GM19463 (cell line): Measurements from ENCODE around the gene MED19.
"Not testable (repeated sequence)": the region's sequence is repeated elsewhere in the genome, so short reads cannot be mapped to it uniquely, and the experiment has no call there.

Source experiments
- ATAC-seq: cut with Tn5 transposase; IDR thresholded peaks from one replicate; pipeline ENCODE4 v1.9.1; 2021; ENCODE audit warnings: mild to moderate bottlenecking, moderate library complexity; ENCODE audit not compliant: unreplicated experiment

The MED19 gene

DNA sequence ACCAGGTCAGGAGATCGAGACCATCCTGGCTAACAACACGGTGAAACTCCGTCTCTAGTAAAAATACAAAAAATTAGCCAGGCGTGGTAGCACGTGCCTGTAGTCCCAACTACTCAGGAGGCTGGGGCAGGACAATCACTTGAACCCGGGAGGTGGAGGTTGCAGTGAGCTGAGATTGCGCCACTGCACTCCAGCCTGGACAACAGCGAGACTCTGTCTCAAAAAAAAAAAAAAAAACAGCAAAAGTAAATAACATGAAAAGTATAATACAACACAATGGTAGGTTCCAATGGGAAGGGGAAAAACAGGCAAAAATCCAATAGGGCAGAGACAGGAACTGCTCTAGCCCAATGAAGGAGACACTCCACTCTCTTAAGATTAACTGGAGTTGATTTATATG lies 6.6 kb downstream of the MED19 start:
- not testable (repeated sequence) for ATAC-seq

DNA sequence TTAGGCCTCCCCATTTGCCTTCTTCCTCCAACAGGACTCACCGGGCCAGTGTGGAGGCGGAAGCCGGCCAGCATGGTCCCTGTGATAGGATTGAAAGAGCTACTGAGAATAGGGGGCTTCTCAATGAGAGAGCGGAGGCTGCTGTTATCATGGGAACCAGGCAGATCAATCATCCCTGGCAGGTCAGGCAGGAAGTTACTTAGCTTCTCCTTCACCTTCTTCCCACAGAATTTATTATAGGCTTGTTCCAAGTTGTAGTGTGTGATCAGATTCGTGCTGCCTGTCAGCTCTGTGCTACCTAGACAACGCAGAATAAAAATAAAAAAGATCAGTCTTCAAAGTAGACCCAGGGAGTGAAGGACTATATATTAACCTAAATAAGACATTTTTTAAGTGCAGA lies 7.1 kb downstream of the MED19 start:
- no peak for ATAC-seq

DNA sequence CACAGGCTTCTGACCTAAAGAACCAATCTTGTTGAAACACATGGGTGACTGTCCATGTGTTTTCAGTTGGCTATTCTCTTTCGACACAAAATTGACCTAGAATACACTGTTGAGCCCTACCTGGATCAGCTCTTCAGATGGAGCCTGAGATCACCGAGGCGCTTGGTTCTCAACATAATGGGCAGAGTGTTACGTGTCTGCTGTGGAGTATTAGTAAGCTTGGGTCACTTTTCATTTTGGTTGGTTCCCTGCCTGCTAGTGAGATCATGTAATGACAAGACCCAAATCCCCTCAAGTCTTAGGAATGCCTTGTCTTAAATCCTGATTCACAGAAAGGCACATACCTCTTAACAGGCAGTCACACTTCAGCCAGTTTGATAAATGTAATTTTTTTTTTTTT lies 8.7 kb downstream of the MED19 start:
- no peak for ATAC-seq

DNA sequence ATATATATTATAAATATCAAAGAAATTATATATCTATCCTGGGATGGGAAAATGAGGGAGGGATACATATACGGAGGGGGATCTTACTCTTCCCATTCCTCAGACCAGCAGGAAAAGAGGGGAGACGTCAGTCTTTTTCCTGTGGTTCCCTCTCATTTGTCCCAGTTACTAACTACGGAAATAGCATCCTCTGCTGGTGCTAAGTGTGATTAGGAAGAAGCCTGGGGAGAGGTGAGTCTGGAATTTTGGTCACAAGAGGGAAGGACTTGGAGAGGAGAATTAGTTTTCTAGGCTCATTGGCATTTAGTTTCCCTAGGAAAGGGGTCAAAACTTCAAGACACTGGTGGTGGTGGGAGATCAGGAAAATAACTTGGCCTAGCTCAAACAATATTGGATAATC lies 11.6 kb downstream of the MED19 start:
- ATAC-seq: no peak

DNA sequence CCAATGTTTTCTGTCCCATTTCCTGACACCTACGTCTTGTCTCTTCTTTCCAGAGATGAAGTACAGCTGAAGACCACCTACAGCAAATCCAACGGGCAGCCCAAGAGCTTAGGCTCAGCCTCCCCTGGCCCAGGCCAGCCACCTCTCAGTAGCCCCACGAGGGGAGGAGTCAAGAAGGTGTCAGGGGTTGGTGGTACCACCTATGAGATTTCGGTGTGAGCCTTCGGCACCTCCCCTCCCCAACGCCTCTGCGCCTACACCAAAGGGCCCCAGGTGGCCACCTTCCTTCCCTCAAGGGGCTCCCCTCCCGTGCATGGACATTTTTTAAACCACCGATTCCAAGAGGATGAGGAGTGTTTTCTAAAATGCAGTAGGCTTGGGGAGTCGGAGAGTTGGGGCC lies 12.2 kb downstream of the MED19 start:
- no peak for ATAC-seq

DNA sequence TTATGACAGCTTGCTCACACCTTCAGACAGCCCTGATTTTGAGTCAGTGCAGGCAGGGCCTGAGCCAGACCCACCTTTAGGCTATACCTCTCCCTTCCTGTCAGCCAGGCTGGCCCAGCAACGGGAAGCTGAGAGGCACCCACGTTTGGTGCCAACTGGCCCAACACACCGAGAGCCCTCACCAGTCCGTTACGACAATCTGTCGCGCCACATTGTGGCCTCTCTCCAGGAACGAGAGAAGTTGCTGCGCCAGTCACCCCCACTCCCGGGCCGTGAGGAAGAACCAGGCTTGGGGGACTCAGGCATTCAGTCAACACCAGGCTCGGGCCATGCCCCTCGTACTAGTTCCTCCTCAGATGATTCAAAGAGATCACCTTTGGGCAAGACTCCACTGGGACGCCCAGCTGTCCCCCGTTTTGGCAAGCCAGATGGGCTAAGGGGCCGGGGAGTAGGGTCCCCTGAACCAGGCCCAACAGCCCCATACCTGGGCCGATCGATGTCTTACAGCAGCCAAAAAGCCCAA lies 13.1 kb downstream of the MED19 start:
- ATAC-seq: no peak

DNA sequence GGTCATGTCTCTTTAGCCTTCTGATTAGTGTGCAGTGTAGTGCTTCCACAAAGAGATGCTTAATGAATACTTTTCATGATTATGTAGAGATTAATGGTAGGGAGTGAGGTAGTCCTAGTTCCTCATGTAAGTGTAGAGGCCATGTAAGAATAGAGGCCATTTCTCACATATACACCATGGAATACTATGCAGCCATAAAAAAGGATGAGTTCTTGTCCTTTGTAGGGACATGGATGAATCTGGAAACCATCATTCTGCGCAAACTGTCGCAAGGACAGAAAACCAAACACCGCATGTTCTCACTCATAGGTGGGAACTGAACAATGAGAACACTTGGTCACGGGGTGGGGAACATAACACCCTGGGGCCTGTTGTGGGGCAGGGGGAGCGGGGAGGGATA lies 21.5 kb downstream of the MED19 start:
- ATAC-seq: not testable (repeated sequence)

DNA sequence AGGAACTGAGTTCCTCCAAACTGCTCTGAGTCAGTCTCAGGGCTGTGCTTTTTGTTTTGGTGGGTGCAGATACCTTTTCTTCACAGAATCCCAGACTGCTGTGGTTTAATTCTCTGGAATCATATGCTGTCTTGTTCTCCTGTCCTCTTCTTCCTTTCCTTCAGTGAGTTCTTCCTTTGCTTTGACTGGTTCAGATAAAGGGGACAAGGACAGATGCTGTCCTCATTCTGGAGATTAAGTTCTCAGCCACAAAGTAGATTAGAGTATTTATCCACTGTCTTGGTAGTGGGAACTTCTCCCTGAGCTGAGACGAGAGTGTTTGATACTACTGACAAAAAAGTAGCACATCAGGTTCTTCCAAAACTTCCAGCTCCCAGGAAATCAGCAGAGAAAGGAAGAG lies 30.8 kb downstream of the MED19 start:
- ATAC-seq: no peak

DNA sequence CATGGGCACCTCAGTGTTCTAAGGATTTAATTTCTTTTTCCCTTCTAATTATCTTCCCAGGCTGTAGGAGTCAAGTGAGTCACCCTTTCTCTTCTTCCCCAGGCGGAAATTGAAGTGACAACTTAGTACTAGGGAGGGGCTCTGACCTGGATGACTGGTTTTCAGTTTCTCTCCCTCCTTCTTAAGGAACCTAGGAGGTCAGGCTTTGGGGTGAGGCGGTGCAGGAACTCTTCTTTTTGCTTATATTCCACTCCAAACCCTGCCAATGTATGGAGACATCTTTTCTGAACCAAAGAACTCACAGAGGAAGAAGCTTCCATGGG lies 31.5 kb downstream of the MED19 start:
- peak; percentile 52 for ATAC-seq

DNA sequence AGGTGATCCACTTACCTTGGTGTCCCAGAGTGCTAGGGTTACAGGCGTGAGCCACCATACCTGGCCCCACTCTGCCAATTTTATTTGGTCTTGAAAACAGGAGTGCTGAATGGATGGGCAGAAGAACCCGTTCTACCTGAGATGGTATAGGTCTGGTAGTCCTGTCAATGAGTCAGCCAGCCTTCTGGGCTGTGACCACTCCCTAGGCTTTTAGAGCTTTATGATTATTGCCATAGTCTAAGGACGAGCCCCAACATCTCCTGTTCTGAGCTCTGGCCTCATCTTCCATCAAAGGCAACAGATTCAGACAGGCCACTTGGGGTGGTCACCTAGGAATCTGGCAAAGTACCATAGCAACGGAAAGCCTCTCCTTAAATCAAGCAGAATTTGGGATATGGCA lies 32.6 kb downstream of the MED19 start:
- no peak for ATAC-seq

DNA sequence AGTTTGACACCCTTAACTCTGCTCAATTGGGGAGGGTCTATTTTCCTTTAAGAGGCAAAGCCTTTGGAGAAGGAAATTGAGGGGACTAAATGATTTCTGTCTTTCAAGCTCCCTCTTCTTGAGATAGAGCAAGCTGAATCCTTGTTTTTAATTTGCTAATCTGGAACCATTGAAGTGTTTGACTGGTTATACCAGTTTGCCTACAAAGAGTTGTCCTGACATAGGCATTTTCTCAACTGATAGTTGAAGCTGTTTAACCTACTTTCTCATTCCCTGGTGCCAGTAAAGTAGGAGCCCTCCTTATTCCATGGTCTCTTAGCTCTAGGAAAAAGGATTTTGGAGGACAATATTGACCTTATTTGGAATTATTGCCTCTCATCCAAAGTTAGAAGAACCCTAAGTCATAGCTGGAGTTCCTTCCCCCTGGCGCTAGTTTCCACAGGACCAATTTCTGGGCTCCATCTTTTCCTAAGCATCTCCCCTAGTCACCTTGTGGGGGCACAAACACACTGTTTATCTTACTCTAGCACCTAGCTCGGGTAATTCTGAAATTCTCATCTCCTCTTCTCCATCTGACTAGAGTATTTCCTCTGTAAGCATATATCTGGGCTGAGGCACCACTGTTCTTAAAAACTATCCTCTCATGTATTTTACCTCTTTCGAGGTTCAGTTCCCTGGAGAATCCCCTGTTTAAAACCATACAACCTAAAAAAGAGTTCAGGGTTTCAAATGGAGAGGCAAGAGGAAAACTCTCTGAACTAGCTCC lies 36.7 kb downstream of the MED19 start:
- no peak for ATAC-seq

DNA sequence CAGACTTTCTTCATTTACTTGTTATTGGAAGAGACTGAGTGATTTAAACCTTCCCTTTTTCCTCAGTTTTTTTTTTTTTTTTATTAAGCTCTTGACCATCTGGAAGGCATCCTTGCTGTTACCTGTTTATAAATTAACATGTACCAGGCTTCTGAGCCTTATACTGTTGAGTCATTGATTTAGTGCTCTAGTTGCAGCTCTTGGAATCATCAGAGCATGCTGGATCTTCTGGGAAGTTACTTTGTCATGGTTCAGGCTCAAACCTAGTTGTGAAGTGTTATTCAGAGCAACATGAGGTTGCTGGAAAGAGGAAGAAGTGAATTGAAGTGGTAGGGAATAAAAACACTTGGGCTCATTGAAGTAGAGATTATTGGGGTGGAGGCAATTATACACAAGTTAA lies 37.8 kb downstream of the MED19 start:
- no peak for ATAC-seq

DNA sequence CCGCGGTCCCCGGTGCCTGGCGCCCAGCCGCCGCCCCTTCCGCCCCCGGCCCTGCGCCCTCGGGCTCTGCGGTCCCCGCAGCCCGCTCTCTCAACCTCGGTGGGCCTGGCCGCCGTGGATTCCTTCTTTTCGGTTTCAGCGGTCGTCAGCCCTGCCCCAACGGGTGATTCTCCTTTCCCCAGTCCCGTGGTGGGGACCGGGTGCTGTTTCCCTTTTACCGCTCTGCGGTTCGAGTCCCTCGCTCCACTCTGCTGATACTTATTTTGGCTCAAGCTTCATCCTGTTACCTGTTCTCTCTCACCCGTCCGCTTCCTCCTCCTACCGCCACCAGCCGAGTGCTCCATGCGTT lies 43.6 kb downstream of the MED19 start:
- ATAC-seq: peak; percentile 5

DNA sequence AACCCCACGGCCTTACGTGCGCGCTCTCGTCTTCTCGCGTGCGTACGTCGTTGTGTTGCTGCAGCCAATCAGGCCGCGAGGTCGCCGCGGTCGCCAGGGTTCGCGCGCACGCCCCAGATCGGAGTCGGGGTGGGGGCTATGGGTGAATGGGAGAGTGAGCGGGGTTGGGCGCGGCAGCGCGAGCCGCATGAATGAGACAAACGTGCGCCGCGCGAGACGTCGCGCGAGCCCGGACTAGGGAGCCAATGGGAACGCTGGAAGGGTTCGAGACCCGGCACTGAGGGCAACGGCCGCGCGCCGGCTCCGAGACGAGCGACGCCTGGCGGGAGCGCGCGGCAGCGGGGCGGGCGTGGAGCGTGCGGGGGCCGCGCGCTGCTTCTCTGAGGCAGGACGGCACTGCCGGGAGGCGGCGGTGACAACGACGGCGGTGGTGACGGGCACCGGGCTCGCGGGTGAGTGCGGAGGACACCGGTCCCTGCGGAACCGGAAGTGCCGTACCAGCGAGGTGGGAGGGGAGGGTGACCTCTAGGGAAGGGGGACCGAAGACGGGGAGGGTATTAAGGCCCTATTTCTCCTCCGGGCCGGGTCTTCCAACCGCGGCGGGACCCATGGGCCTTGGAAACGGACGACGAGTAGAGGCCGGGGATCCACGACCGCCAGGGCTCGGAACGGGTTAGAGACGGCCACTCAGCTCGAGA lies 44.1 kb downstream of the MED19 start, which contains the start of gene ZDHHC5:
TSS of gene ZDHHC5 (plus strand) at position 379 of the 698 bp plus-strand sequence. CDS start 4,977 bp downstream, outside the sequence.
- peak; percentile 83 for ATAC-seq

DNA sequence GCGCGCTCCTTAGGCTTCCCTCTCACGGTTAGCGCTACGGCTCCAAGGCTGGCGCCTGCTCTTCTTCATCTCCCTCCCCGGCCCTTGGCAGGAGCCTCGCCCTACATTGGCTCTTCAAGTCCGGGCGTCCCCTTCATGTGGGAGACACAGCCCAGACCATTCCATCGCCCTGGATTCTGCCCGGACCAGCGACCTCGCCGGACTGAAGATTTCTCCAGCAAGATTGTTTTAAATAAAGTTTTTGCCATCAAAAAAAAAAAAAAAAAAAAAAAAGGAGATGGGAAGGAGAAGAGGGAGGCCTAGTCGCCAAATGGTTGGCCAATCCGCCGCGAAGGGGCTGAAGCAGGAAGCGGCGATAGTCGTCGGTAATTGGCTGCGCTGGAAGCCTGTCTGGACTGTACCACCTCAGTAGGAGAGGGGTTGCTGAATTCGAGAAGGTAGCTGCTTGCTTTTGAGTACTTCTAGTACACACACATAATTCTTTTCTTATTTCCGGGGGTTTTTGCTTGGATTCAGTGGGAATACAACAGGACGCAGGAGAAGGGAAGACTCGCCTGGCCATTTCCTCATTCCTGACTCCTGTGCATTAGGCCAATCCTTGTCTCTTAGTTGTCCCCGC lies 44.8 kb downstream of the MED19 start:
- peak; percentile 53 for ATAC-seq

DNA sequence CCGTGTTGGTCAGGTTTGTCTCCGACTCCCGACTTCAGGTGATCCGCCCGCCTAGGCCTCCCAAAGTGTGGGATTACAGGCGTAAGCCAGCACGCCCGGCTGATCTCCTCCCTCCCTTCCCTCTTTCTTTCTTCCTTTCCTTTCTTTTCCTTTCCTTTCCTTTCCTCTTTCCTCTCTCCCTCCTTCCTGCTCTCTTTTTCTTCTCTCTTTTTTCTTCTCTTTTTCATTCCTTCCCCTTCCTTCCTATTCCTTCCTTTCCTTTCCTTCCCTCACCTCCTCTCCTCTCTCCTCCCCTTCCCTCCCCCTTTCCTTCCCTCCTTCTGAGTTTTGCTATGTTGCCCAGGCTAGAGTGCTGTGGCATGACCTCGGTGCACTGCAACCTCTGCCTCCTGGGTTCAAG lies 48.0 kb downstream of the MED19 start:
- ATAC-seq: no peak

DNA sequence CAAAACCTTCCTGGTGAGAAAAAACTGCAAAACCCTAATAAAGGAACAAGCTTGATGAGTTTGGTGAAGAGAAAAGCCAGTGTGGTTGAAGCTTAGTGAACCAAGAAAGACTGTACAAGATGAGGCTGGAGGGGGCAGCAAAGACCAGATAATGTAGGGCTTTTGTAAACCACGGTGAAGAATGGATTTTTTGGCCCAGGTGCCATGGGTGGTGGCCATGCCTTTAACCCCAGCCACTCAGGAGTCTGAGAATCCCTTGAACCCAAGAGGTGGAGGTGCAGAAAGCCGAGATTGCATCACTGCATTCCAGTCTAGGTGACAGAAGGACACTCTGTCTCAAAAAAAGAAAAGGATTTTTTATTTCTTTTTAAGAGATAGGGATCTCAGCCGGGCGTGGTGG lies 49.1 kb downstream of the MED19 start:
- ATAC-seq: no peak

DNA sequence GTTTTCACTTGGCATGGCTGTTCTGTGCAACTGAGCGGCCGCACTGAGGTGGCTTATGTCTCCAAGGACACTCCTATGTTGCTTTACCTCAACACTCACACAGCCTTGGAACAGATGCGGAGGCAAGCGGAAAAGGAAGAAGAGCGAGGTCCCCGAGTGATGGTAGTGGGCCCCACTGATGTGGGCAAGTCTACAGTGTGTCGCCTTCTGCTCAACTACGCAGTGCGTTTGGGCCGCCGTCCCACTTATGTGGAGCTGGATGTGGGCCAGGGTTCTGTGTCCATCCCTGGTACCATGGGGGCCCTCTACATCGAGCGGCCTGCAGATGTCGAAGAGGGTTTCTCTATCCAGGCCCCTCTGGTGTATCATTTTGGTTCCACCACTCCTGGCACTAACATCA lies 52.3 kb downstream of the MED19 start:
- no peak for ATAC-seq

DNA sequence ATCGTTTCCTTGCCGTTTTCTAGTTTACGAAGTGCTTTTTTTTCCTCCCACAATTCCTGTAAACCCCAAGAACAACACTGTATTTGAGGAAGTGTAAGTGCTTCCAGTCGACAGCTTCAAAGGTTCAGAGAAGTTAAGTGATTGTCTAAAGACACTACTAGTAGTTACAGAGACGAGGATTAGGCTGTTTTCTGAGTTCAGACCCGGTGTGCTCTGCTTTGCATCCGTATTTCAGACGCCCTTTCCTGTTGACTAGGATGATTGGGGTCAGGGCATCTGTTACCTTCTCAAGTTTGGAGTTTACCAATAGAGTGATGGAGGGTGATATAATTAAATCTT lies 54.0 kb downstream of the MED19 start:
- ATAC-seq: no peak

DNA sequence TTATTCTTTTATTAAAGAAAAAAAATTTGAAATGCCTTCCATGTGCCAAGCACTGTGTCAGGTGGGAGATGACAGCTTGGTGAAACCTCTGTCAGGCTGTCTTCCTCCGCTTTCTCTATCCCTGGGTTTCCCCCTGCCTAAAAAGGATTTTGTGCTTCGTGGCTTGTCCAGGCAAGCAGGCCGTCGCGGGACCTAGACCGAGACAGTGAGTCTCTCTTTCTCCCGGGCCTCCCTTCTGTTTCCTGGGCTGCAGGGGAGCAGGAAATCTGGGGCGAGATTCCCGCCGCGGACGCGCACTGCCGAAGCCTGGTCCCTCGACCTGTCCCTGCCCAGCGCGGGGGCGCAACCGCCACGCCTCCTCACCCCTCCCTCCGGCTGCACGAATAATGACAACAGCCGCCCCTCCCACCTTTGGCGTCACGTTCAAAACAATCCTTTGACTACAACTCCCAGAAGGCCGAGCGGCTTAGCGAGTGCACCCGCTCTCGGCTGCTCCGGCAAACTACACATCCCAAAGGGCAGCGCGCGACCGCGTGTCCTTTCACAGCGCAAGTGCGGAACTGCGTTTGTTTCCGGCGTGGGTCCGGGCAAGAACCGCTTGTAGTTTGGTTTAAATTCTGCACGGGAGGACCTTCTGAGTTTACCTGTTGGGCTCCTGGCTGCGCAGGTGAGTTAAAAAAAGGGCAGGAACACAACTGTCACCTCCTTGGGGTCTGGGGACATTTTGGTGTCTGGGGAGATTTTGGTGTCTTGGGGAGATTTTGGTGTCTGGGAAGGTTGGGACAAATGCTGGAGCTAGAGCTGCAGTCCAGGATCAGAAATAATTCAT lies 54.6 kb downstream of the MED19 start, which contains the start of gene CLP1:
TSS of gene CLP1 (plus strand) at position 569 of the 829 bp plus-strand sequence. CDS start 1,715 bp downstream, outside the sequence.
- peak; percentile 99 for ATAC-seq

DNA sequence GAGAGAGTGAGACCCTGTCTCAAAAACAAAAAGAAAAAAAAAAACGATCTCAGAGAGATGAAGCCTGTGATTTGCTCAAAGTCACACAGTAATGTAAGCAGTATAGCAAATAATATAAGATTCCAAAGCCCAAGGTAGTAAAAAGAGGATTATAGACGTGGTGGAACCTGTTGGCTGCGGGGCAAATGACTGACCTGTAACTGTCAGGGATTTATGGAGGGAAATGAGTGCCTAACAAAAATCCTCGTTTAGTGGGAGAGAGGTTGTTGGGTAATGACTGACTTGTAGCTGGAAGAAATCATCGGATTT lies 55.2 kb downstream of the MED19 start:
- ATAC-seq: no peak
